NCI-H526 treated with DMSO at 0.1 percent for 48 hours (cell line): ENCODE results near the gene CCL4L2.
"Not testable (repeated sequence)": the region's sequence is repeated elsewhere in the genome, so short reads cannot be mapped to it uniquely, and the experiment has no call there.

ENCODE experiments used
- DNase-seq: peaks from one replicate; lab custom pipeline; 2025; lab: John Stamatoyannopoulos, UW

The CCL4L2 gene

GRCh38 chr17:36195434-36196130 lies 15.3 kb upstream of the CCL4L2 start:
- no peak for DNase-seq

- DNase-seq, result no peak
These were observed 14.8 kb upstream of the CCL4L2 start for GRCh38 chr17:36196131-36196486.

GRCh38 chr17:36197387-36197703 lies 13.5 kb upstream of the CCL4L2 start:
- DNase-seq, result no peak

DNA sequence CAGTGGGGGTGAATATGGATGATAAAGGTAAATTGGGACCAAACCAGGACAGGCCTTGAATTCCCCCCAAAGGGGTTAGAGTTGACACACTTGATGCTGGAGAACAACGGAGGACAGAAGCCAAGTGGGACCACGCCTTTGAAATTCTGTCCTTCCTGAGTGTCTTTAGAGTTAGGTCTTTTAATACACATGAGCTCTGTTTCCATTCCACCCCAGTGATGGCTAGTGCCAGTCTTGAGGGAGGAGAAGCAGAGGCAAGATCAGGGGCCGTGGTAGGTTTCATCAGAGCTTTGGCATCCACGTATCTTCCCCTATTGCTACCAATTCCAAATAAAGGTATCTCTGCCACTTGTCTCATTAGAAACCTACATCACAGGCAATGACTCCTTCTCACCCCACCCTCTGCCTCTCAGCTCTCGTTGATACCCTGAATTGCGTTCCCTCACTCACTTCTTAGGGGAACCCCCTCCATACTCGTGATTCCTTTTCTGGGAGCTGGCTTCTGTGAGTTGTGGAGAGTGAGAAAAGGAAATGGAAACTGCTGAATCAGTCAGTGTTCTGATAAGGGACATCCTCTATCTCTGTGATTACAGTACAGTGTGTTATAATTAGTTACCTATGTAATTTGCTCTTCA lies 11.9 kb upstream of the CCL4L2 start:
- DNase-seq, result no peak

- not testable (repeated sequence) for DNase-seq
These were observed 9.8 kb upstream of the CCL4L2 start for GRCh38 chr17:36201102-36201501.

DNA sequence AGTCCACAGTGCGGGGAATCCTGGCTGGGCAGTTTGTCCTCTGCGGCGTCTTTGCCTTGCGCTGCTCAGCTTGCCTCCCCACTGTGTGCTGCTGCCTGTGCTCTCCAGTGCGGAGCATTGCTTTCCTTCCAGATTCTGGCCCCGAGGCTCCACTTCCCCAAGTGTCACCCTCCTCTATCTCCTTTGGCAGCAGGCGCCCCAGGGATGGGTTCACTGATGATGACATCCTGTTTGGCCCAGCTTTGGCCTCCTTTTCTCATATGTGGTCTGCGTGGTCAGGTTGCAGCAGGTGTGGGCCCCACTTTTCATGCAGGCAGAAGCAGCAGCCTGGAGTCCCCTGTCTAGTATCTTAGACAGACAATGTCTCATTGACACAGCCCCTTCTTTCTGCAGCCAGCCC lies 9.4 kb upstream of the CCL4L2 start:
- DNase-seq, result not testable (repeated sequence)

DNA sequence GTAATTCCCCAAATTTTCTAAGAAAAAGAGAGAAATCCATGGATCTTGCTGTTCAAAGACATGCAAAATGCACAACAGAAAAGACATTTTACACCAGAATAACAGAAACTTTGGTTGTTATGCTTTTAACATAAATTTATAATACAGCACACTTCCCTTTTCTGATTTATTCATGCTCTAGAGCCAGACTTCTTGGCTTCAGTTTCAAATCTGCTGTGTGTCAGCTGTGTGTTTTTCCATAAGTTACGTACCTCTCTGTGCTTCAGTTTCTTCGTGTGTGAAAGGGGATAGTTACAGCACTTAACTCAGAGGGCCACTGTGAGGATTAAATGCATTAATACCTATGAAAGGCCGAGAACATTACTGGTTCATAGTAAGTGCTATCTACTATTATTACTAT lies 7.5 kb upstream of the CCL4L2 start:
- DNase-seq, result no peak

DNA sequence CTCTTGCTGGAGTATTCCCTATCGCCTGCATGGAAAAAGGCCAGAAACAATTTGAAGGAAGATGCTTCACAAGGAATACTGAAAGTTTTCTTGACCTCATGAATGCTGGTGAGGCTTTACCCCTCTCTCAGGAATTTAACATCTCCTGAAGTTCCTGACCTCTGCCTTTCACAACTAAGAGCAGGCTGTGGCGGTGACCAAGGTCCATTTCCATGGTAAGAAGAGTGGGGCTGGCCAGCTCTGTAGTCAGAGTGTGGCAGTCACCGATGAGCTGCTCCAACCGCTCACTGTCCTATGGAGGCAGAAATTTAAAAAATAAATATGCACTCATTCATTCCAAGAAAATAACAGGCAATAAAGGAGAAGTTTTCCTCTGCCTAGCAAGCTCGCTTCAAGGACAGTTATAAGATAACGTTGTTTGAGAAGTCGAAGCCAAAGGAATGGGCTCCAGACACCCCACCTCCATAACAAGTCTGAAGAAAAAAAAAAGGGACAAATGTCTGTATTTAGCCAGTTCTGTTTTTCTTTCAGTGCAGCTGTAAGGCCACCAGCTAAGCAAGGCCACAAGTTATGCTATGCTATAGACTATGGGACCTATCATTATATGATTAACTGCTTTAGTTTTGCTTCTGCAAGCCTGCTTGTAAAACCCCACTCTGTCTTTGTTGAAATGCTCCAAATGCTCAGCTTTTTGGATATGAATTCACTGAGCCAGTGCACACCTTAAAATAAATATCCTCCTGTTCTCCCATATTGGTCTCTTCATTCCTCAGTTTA lies 6.0 kb upstream of the CCL4L2 start:
- DNase-seq, result no peak

DNA sequence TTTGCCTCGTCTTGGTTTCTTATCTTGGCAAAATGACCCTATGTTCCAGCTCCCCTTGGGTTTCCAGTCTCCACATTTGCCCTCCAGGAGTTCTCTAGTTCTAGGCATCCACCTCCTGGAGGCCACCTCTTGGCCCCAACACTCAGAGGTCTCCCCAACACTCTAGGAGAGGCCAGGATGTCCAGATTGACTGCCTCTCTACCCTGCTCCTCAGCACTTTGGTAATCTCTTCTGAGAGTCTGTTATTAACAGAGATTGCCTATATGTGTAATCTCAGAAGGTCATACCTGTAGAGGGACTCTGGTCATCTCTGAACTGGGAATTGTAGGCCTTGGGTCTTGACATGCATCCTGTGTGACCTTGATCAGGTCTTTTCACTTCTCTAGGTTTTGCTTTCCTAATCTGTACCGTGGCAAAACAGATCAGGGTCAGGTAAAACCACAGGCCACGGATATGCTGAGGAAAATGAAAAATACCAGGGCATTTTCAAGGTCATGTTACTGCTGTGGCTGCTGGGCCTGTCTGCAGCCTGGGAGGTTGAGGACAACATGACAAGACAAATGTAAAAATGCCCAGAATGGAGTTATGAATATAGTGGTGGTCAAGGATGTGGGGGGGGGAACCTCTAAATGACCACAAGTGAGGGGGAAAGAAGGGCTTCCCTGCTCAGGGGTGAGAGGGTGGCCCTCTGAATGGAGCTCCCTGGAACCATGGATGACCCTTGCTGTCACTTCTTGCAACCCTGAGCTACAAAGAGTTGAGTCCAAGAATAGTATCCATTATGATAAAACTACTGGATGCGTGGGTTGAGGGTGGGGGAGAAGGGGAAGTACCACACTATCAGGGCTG lies 5.0 kb upstream of the CCL4L2 start:
- no peak for DNase-seq

- not testable (repeated sequence) for DNase-seq
These were observed 4.4 kb upstream of the CCL4L2 start for GRCh38 chr17:36206486-36206821.

- not testable (repeated sequence) for DNase-seq
These were observed 3.5 kb upstream of the CCL4L2 start for GRCh38 chr17:36207383-36207782.

DNA sequence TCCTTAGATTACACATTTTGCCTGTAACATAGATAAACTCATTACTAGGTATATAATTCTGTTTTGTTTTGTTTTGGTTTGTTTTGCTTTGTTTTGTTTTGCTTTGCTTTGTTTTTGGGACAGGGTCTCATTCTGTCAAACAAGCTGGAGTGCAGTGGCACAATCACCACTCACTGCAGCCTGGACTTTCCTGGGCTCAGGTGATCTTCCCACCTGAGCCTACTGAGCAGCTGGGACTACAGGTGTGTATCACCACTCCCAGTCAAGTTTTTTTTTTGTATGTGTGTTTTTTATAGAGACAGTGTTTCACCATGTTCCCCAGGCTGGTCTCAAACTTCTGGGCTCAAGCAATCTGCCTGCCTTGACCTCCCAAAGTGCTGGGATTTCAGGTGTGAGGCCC lies 1.3 kb upstream of the CCL4L2 start:
- no peak for DNase-seq

- DNase-seq, result not testable (repeated sequence)
These were observed 815 bp downstream of the CCL4L2 start for GRCh38 chr17:36211484-36212271.

GRCh38 chr17:36212272-36212605 lies 1.4 kb downstream of the CCL4L2 start:
- no peak for DNase-seq

DNA sequence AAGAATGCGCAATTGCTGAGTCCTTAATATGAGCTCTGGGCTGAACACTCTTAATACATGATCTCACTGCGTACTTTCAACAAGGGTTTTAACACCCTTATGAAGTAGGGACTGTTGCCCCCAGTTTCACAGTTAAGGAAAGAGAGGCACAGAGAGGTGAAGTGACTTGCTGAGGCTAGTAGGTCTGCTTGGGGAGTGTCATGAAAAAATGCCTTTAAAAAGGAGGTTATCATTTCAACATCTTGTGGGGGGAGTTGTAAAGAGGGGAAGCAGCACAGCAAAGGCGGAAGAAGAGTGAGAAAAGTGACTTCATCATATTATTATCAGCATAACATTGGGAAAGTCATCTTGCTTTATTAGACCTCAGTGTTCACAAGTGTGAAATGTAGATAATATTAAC lies 2.1 kb downstream of the CCL4L2 start:
- no peak for DNase-seq

DNA sequence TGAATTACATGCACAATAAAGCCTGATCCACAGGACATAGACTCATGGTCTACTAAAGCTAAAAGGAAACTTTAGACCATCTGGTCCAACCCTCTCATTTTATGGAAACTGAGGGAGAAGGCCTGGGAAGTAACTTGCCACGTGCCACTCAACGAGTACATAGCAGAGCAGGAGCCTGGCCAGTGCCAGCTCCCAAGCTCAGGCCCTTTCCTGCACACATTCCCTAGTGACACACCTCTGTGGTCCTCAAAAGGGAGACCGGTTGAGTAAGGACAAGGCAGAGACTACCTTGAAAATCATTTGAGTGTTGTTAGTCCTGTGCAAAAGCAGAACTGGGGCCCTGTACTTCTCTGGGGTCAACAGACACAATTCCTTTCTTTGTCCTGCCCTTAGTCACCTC lies 2.8 kb downstream of the CCL4L2 start:
- DNase-seq, result no peak

- no peak for DNase-seq
These were observed 4.1 kb downstream of the CCL4L2 start for GRCh38 chr17:36214918-36215317.

DNA sequence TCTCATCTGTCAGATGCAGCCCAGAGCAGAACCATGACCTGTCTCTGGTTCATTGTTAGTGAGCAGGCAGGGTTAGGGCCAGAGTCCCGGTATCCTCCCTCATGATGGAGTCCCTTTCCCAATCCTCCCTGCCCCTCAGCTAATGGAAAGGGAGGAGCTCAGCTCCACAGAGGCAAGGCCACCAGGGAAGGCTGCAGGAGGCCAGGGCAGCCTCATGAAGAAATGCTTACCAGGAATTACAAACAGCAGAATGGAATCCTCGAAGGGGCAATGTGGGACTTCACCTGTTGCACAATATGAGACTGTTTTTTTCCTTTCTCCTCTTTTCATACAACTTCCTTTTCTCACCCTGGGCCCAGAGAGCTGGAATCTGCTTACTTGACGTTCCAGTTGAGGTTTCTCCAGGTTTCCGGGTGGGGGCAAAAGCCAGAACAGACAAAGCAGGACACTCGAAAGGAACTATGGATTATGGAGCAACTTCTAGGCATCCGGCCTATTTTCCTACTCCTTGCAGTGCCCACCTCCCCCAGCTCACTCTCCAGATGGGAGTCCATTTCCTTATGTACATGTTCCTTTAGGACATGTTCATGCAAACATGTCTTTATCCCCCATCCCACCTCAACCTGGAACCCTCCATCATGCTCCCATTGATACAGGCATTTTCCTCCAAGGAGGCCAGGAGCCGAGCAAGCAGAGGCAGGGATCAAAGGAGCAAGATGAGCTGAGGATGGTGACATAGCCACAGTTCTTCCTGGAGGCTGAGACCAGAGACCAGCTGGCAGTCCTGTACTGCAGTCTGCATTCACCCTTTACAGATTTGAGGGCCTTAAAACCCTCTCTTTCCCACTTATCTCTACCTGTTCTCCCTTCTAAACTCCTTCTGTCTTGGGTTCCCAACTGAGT lies 4.8 kb downstream of the CCL4L2 start:
- not testable (repeated sequence) for DNase-seq

- not testable (repeated sequence) for DNase-seq
These were observed 8.7 kb downstream of the CCL4L2 start for GRCh38 chr17:36219556-36219955.

- not testable (repeated sequence) for DNase-seq
These were observed 10.1 kb downstream of the CCL4L2 start for GRCh38 chr17:36220737-36221580.
